ENCODE measurements around the gene KCNQ4.

DNA sequence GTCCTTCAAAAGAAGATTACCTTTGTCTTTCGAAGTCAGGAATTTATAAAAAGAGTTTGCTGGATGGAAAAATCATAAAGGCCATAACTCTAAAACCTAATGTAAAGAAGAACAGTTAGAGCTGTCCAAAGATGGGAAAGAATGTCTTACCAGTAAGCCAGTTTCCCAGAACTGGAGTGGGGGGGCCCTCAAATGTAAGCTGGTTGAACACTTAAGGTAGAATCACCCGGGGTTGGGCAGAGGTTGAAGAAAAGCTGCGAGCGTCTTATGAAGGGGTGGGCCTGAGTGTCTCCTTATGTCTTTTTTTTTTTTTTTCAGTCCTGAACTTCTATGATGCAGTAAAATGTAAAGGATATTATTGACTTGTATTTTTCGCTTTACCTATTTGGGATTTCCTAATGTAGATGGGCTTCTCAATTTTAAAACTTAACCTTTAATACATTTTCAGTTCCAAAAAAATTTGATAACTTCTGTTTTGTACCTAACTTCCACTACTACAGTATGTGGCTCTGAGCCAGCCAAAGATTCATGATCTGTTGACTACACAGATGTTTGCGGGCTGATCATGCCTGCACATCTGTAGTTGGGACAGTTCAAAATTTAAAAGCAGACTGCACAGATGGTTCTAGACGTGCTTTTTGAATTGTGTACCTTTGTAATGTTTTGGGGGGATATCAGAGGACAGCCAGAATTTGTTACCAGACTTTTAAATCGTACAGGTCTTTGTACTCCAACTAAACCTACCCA, 48.5 kb upstream of the KCNQ4 start:
- TF ChIP-seq, protein P1, sequence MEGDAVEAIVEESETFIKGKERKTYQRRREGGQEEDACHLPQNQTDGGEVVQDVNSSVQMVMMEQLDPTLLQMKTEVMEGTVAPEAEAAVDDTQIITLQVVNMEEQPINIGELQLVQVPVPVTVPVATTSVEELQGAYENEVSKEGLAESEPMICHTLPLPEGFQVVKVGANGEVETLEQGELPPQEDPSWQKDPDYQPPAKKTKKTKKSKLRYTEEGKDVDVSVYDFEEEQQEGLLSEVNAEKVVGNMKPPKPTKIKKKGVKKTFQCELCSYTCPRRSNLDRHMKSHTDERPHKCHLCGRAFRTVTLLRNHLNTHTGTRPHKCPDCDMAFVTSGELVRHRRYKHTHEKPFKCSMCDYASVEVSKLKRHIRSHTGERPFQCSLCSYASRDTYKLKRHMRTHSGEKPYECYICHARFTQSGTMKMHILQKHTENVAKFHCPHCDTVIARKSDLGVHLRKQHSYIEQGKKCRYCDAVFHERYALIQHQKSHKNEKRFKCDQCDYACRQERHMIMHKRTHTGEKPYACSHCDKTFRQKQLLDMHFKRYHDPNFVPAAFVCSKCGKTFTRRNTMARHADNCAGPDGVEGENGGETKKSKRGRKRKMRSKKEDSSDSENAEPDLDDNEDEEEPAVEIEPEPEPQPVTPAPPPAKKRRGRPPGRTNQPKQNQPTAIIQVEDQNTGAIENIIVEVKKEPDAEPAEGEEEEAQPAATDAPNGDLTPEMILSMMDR (conservative IDR thresholded peaks at IDR 0.05 in 1 of 2, IDR thresholded peaks at IDR 0.05 in 1 of 2; ENCODE audit: extremely low read depth in 1 of 2, insufficient read depth in 1 of 2, low read depth in 1 of 2, low read length in 2 of 2): no peak
- no peak for TF ChIP-seq EZH2 (IDR thresholded peaks at IDR 0.05; ENCODE audit: borderline replicate concordance, low read length)

Measured in mammary epithelial cell (primary cell).